ENCODE measurements around the gene NTF4.
"Not testable (repeated sequence)": the region's sequence is repeated elsewhere in the genome, so short reads cannot be mapped to it uniquely, and the experiment has no call there.

Gene NTF4

GRCh38 chr19:49042177-49042576, 22.4 kb downstream of the NTF4 start:
- no peak for TF ChIP-seq CTCF (IDR thresholded peaks at IDR 0.05; ENCODE audit: control extremely low read depth, extremely low read depth, low read depth, missing control alignments)
- POLR2A ChIA-PET = no interaction called here
- CTCF ChIA-PET = no interaction called here
- no peak for DNase-seq (ENCODE audit: extremely low spot score)

- POLR2A ChIA-PET, CTCF ChIA-PET: not testable (repeated sequence)
Measured at GRCh38 chr19:49039736-49040135, 24.9 kb downstream of the NTF4 start.

GRCh38 chr19:49038557-49039276, 25.9 kb downstream of the NTF4 start:
- CTCF ChIA-PET; DNase-seq (ENCODE audit: extremely low spot score); POLR2A ChIA-PET: not testable (repeated sequence)

More at GRCh38 chr19:49039736-49040135, 24.9 kb downstream of the NTF4 start:
- DNase-seq (ENCODE audit: extremely low spot score) = not testable (repeated sequence)

GRCh38 chr19:49038111-49038510, 26.5 kb downstream of the NTF4 start:
- CTCF ChIA-PET; POLR2A ChIA-PET; DNase-seq (ENCODE audit: extremely low spot score): not testable (repeated sequence)

- TF ChIP-seq CTCF (IDR thresholded peaks at IDR 0.05; ENCODE audit: control extremely low read depth, extremely low read depth, low read depth, missing control alignments) = peak; percentile 43
- CTCF ChIA-PET; DNase-seq (ENCODE audit: extremely low spot score); POLR2A ChIA-PET: not testable (repeated sequence)
Measured at GRCh38 chr19:49036815-49037214, 27.8 kb downstream of the NTF4 start, which contains the start of gene CGB1. TSS of gene CGB1 (minus strand) at chr19:49036895. CDS start at chr19:49036711, 184 bp downstream.

GRCh38 chr19:49031642-49032301, 32.8 kb downstream of the NTF4 start, which contains the start of gene CGB2:
TSS of gene CGB2 (plus strand) at chr19:49031890. CDS start at chr19:49032096, 206 bp downstream.
- CTCF ChIA-PET = interaction anchor here (0.6 to 1.4 kb wide), 3 partner anchors 13 to 66 kb away, joined by 3 read pairs; no protein-coding TSS in a partner anchor
- peak; percentile 41 for TF ChIP-seq CTCF (IDR thresholded peaks at IDR 0.05; ENCODE audit: control extremely low read depth, extremely low read depth, low read depth, missing control alignments)
- POLR2A ChIA-PET = not testable (repeated sequence)

GRCh38 chr19:49030323-49030722, 34.3 kb downstream of the NTF4 start:
- DNase-seq (ENCODE audit: extremely low spot score); POLR2A ChIA-PET; CTCF ChIA-PET: not testable (repeated sequence)

More at GRCh38 chr19:49031642-49032301, 32.8 kb downstream of the NTF4 start, which contains the start of gene CGB2:
- not testable (repeated sequence) for DNase-seq (ENCODE audit: extremely low spot score)

GRCh38 chr19:49029749-49030148, 34.9 kb downstream of the NTF4 start:
- POLR2A ChIA-PET; CTCF ChIA-PET; DNase-seq (ENCODE audit: extremely low spot score): not testable (repeated sequence)

- POLR2A ChIA-PET; CTCF ChIA-PET; DNase-seq (ENCODE audit: extremely low spot score): not testable (repeated sequence)
Measured at GRCh38 chr19:49028686-49029085, 35.9 kb downstream of the NTF4 start.

- DNase-seq (ENCODE audit: extremely low spot score); CTCF ChIA-PET; POLR2A ChIA-PET: not testable (repeated sequence)
Measured at GRCh38 chr19:49025599-49025998, 39.0 kb downstream of the NTF4 start.

GRCh38 chr19:49025088-49025487, 39.5 kb downstream of the NTF4 start:
- DNase-seq (ENCODE audit: extremely low spot score); POLR2A ChIA-PET; CTCF ChIA-PET: not testable (repeated sequence)

GRCh38 chr19:49024233-49024632, 40.4 kb downstream of the NTF4 start, which contains the start of gene CGB3:
TSS of gene CGB3 (minus strand) at chr19:49024333. CDS start at chr19:49023971, 362 bp downstream.
- POLR2A ChIA-PET; CTCF ChIA-PET; DNase-seq (ENCODE audit: extremely low spot score): not testable (repeated sequence)

All from GM10248 (cell line).